Gastrocnemius medialis (tissue), 4 donors: ENCODE results near the gene CHST15.

Source experiments
- POLR2A ChIP-seq, 2 donors: fragments of 450-650 bp; IDR thresholded peaks; one replicate each; pipeline ENCODE4 v1.6.1; 2017; ENCODE audit warnings: antibody characterized with exemption in 2 of 2, mild to moderate bottlenecking in 2 of 2, moderate library complexity in 2 of 2
- TF ChIP-seq, protein P1 (sequence below), 5 experiments: fragments of 450-650 bp in 3 of 5; fragments of 200-600 bp in 2 of 5; sonication (generic) in 2 of 5; IDR thresholded peaks in 4 of 5; conservative IDR thresholded peaks in 1 of 5; 1 replicate in 4 of 5; 2 replicates in 1 of 5; pipeline ENCODE4 v1.5.1; 2016 to 2019; ENCODE audit warnings: antibody characterized with exemption in 5 of 5, mild to moderate bottlenecking in 3 of 5, moderate library complexity in 3 of 5

DNA sequence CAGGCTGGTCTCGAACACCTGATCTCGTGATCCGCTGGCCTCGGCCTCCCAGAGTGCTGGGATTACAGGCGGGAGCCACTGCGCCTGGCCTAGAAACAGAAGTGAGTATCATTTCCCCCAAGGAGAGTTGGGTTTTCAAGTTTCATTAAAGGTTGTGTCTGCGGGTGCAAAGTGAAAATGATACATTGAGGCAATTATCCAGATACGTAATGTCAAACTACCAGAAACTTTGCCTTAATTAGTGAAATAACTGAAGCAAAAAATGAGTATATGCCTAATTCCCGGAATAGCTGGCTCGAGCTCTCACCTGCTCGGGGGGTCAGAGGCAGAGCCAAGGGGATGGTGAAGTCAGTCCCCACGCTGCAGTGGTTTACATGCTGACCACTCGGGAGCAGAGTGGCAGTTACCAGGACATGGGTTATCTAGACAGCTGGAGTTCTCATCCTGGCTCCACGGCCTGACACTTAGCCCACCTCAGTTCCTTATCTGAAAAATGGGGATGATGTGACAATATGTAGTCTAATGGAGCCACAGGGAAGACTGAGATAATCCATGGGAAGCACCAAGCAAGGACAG lies 25.5 kb downstream of the CHST15 start:
- TF ChIP-seq, protein P1, sequence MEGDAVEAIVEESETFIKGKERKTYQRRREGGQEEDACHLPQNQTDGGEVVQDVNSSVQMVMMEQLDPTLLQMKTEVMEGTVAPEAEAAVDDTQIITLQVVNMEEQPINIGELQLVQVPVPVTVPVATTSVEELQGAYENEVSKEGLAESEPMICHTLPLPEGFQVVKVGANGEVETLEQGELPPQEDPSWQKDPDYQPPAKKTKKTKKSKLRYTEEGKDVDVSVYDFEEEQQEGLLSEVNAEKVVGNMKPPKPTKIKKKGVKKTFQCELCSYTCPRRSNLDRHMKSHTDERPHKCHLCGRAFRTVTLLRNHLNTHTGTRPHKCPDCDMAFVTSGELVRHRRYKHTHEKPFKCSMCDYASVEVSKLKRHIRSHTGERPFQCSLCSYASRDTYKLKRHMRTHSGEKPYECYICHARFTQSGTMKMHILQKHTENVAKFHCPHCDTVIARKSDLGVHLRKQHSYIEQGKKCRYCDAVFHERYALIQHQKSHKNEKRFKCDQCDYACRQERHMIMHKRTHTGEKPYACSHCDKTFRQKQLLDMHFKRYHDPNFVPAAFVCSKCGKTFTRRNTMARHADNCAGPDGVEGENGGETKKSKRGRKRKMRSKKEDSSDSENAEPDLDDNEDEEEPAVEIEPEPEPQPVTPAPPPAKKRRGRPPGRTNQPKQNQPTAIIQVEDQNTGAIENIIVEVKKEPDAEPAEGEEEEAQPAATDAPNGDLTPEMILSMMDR (IDR thresholded peaks at IDR 0.05 in 4 of 5, conservative IDR thresholded peaks at IDR 0.05 in 1 of 5), result no peak
- no peak for TF ChIP-seq POLR2A (IDR thresholded peaks at IDR 0.05)
